Left lung (tissue), 10 donors: ENCODE data around the gene P2RY14. TPM values are rescaled to one million over a fixed set of nuclear protein-coding genes. Genes with fewer than 3 reads are reported as not detected.
A peak's percentile ranks its signal among the peaks of the same experiment; 100 is the strongest.

Source experiments
- ATAC-seq: fragments of 200-7000 bp; cut with Tn5 transposase; one replicate; pipeline ENCODE4 v1.9.1; 2020; ENCODE audit warnings: moderate library complexity
- DNase-seq, 4 donors: peaks; one replicate each; pipeline ENCODE4 v3.0.0-alpha.2; 2013 to 2020
- H3K27ac ChIP-seq, 2 donors: fragments of 200-600 bp; sonication (generic) in 1 of 2; one replicate each; pipeline versions ENCODE4 v1.5.0 to v1.8.0; 2020 to 2021
- H3K27me3 ChIP-seq, 2 donors: fragments of 200-600 bp; sonication (generic) in 1 of 2; one replicate each; pipeline versions ENCODE4 v1.5.0 to v1.8.0; 2020 to 2021
- H3K36me3 ChIP-seq, 2 donors: fragments of 200-600 bp; sonication (generic) in 1 of 2; one replicate each; pipeline versions ENCODE4 v1.5.0 to v1.8.0; 2020 to 2021
- H3K4me1 ChIP-seq, 2 donors: fragments of 200-600 bp; one replicate each; pipeline ENCODE4 v1.8.0; 2021
- H3K4me3 ChIP-seq, 2 donors: fragments of 200-600 bp; sonication (generic) in 1 of 2; one replicate each; pipeline versions ENCODE4 v1.5.0 to v1.8.0; 2020 to 2021; ENCODE audit warnings: mild to moderate bottlenecking in 1 of 2
- H3K9me3 ChIP-seq, 2 donors: fragments of 200-600 bp; sonication (generic) in 1 of 2; one replicate each; pipeline versions ENCODE4 v1.5.0 to v1.8.0; 2020 to 2021
- CTCF ChIP-seq, 2 donors: fragments of 200-600 bp; sonication (generic) in 1 of 2; IDR thresholded peaks; one replicate each; pipeline versions ENCODE4 v1.5.0 to v1.8.0; 2021; ENCODE audit warnings: antibody characterized with exemption in 2 of 2
- intact Hi-C, 2 donors: fragments of 100-400 bp; cut with DNase I; formaldehyde crosslinking; loops; one replicate each; pipeline versions ENCODE4 v1.11.2 to v1.14.2; 2022
- polyA plus RNA-seq, 6 donors: library from polyadenylated mRNA; unstranded; fragments of 120-200 nt; gene quantifications; one replicate each; pipeline ENCODE4 v1.2.1, GENCODE V29; 2013; ENCODE audit not compliant: insufficient read length in 6 of 6
- total RNA-seq, 2 donors: library from RNA; stranded (reverse); fragmentation: NEBNext Ultra II Directional; extraction: Animal tissue kit (Norgen Biotek cat#: 25700); gene quantifications; one replicate each; pipeline ENCODE4 v1.2.1, GENCODE V29; 2021
- donor health status: DM: no; HTN: yes; CAD: no.
- donor health status: DM: no; HTN: no; CAD: no.

Gene P2RY14
- total and polyA plus RNA-seq, 8 donors: 2.4 to 6.4 (median 4.3) TPM

GRCh38 chr3:151209654-151210053, 68.7 kb downstream of the P2RY14 start:
- no peak for TF ChIP-seq CTCF (IDR thresholded peaks at IDR 0.05)
- intact Hi-C loops: no loop called here
- ATAC-seq: no peak

GRCh38 chr3:151206201-151206600, 72.1 kb downstream of the P2RY14 start:
- no peak for TF ChIP-seq CTCF (IDR thresholded peaks at IDR 0.05)
- Histone ChIP-seq H3K4me3 (no peak overlapping the region), H3K9me3 (no peaks in the 10 kb centered on the region), H3K27me3 (no peaks in the 10 kb centered on the region), H3K4me1 (peaks cover 0 to 9% of the 10 kb centered on the region in 2 donors), H3K27ac (no peak overlapping the region), H3K36me3 (no peaks in the 10 kb centered on the region)
- intact Hi-C loops: no loop called here
- DNase-seq: no peak
- ATAC-seq: no peak

More at GRCh38 chr3:151209654-151210053, 68.7 kb downstream of the P2RY14 start:
- DNase-seq: no peak
- Histone ChIP-seq H3K27me3 (no peaks in the 10 kb centered on the region), H3K36me3 (no peaks in the 10 kb centered on the region), H3K4me3 (no peak overlapping the region), H3K27ac (no peak overlapping the region), H3K4me1 (peaks cover 0 to 13% of the 10 kb centered on the region in 2 donors), H3K9me3 (no peaks in the 10 kb centered on the region)

- no peak for DNase-seq
- H3K4me3 ChIP-seq: no peak overlapping the region
- no peaks in the 10 kb centered on the region for H3K9me3 ChIP-seq
- intact Hi-C loops: no loop called here
- peaks cover 0 to 2% of the 10 kb centered on the region in 2 donors for H3K4me1 ChIP-seq
- H3K27ac ChIP-seq: no peak overlapping the region
- no peaks in the 10 kb centered on the region for H3K27me3 ChIP-seq
- H3K36me3 ChIP-seq: no peaks in the 10 kb centered on the region
- ATAC-seq: no peak
- no peak for TF ChIP-seq CTCF (IDR thresholded peaks at IDR 0.05)
Observed at GRCh38 chr3:151205482-151205881, 72.9 kb downstream of the P2RY14 start.

- intact Hi-C loops: no loop called here
- Histone ChIP-seq H3K4me1 (no peaks in the 10 kb centered on the region), H3K4me3 (no peak overlapping the region), H3K27ac (peak overlapping the region in 1 of 2 donors; percentile 3), H3K27me3 (no peaks in the 10 kb centered on the region), H3K36me3 (no peaks in the 10 kb centered on the region), H3K9me3 (no peaks in the 10 kb centered on the region)
- no peak for DNase-seq
- peak; percentile 61 for ATAC-seq
- no peak for TF ChIP-seq CTCF (IDR thresholded peaks at IDR 0.05)
Observed at GRCh38 chr3:151204530-151205402, 73.6 kb downstream of the P2RY14 start.

- H3K27me3 ChIP-seq: no peaks in the 10 kb centered on the region
- no peak for TF ChIP-seq CTCF (IDR thresholded peaks at IDR 0.05)
- H3K27ac ChIP-seq: no peak within 1 kb of the TSS
- ATAC-seq: no peak
- H3K4me1 ChIP-seq: no peaks in the 10 kb centered on the region
- no peaks in the 10 kb centered on the region for H3K36me3 ChIP-seq
- H3K4me3 ChIP-seq: peak within 1 kb of the TSS in 1 of 2 donors; percentile 19
- DNase-seq: no peak
- no peaks in the 10 kb centered on the region for H3K9me3 ChIP-seq
- intact Hi-C loops: no loop called here
Observed at GRCh38 chr3:151203051-151203420, 75.3 kb downstream of the P2RY14 start, which contains the start of gene GPR171. Gene GPR171 (minus strand): TSS chr3:151203216. CDS start chr3:151199386, 3,830 bp downstream.
